ENCODE data around the gene KLHL36. TPM values are rescaled to one million over a fixed set of nuclear protein-coding genes. Genes with fewer than 3 reads are reported as not detected.

Gene KLHL36
- 22.0 and 27.2 TPM in 2 replicates for total RNA-seq (2021)
- percentile 53 among the genes with signal in this experiment for Bru-seq, nascent RNA
- percentile 57 among the genes with signal in this experiment for BruChase-seq, experiment 1, labeled RNA remaining after a 2-hour chase
- percentile 58 among the genes with signal in this experiment for BruChase-seq, experiment 2, labeled RNA remaining after a 6-hour chase
- long read RNA-seq, full-length matches to known transcripts = 14 of 38 reads
- long read RNA-seq, partial matches to known transcripts = 7 of 38 reads
- long read RNA-seq, other reads (novel, unspliced or antisense) = 17 of 38 reads

- ChIA-PET CTCF (interaction anchor here (0.6 to 1.2 kb wide), 2 partner anchors 25 to 142 kb away, joined by 3 read pairs; no protein-coding TSS in a partner anchor), POLR2A (ENCODE audit: low non-redundant PET) (interaction anchor here (0.6 kb wide), 1 partner anchor 98 kb away, joined by 7 read pairs; no protein-coding TSS in a partner anchor)
- no TSS peak for BruUV-seq (replicated peaks)
- H3K4me1 ChIP-seq (ENCODE audit: insufficient read depth, low read length, poor library complexity, severe bottlenecking) = peaks cover 6% of the 10 kb centered on the region
- DNase-seq (ENCODE audit: low spot score) = peak; percentile 56
- no peaks in the 10 kb centered on the region for H3K9me3 ChIP-seq (ENCODE audit: low read depth, low read length, poor library complexity, severe bottlenecking)
- peak within 1 kb of the TSS; percentile 67 for H3K4me3 ChIP-seq (ENCODE audit: low read depth, low read length, poor library complexity, severe bottlenecking)
- no peaks in the 10 kb centered on the region for H3K27me3 ChIP-seq (replicated peaks; ENCODE audit: insufficient read depth, low read depth, low read length, poor library complexity)
- H3K36me3 ChIP-seq (ENCODE audit: insufficient read depth, low read length, poor library complexity, severe bottlenecking) = peaks cover 4% of the 10 kb centered on the region
- TF ChIP-seq, protein P1, sequence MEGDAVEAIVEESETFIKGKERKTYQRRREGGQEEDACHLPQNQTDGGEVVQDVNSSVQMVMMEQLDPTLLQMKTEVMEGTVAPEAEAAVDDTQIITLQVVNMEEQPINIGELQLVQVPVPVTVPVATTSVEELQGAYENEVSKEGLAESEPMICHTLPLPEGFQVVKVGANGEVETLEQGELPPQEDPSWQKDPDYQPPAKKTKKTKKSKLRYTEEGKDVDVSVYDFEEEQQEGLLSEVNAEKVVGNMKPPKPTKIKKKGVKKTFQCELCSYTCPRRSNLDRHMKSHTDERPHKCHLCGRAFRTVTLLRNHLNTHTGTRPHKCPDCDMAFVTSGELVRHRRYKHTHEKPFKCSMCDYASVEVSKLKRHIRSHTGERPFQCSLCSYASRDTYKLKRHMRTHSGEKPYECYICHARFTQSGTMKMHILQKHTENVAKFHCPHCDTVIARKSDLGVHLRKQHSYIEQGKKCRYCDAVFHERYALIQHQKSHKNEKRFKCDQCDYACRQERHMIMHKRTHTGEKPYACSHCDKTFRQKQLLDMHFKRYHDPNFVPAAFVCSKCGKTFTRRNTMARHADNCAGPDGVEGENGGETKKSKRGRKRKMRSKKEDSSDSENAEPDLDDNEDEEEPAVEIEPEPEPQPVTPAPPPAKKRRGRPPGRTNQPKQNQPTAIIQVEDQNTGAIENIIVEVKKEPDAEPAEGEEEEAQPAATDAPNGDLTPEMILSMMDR (conservative IDR thresholded peaks at IDR 0.05; ENCODE audit: low read depth, low read length) = no peak
- TF ChIP-seq EZH2 (IDR thresholded peaks at IDR 0.05; ENCODE audit: borderline replicate concordance, low read depth, low read length, poor library complexity, severe bottlenecking) = no peak
- intact Hi-C loops (cut with micrococcal nuclease; ENCODE audit: unreplicated experiment) = no loop called here
- no peak within 1 kb of the TSS for H3K27ac ChIP-seq (ENCODE audit: low read depth, low read length, poor library complexity, severe bottlenecking)
These were observed at the start of gene KLHL36 for GRCh38 chr16:84647828-84648594. TSS of gene KLHL36 (plus strand) at chr16:84648511. CDS start at chr16:84650868, 2,357 bp downstream.

- Histone ChIP-seq H3K4me1 (ENCODE audit: insufficient read depth, low read length, poor library complexity, severe bottlenecking) (peaks cover 42% of the 10 kb centered on the region), H3K27ac (ENCODE audit: low read depth, low read length, poor library complexity, severe bottlenecking) (peak overlapping the region; percentile 82), H3K36me3 (ENCODE audit: insufficient read depth, low read length, poor library complexity, severe bottlenecking) (no peaks in the 10 kb centered on the region), H3K4me3 (ENCODE audit: low read depth, low read length, poor library complexity, severe bottlenecking) (peak overlapping the region; percentile 16), H3K27me3 (replicated peaks; ENCODE audit: insufficient read depth, low read depth, low read length, poor library complexity) (no peaks in the 10 kb centered on the region), H3K9me3 (ENCODE audit: low read depth, low read length, poor library complexity, severe bottlenecking) (no peaks in the 10 kb centered on the region)
- TF ChIP-seq, protein P1 (conservative IDR thresholded peaks at IDR 0.05; ENCODE audit: low read depth, low read length) = no peak
- no peak for TF ChIP-seq EZH2 (IDR thresholded peaks at IDR 0.05; ENCODE audit: borderline replicate concordance, low read depth, low read length, poor library complexity, severe bottlenecking)
- no TSS peak for BruUV-seq (replicated peaks)
- intact Hi-C loops (cut with micrococcal nuclease; ENCODE audit: unreplicated experiment) = no loop called here
- CTCF ChIA-PET = no interaction called here
- DNase-seq (ENCODE audit: low spot score) = peak; percentile 85
- POLR2A ChIA-PET (ENCODE audit: low non-redundant PET) = interaction anchor here (0.6 kb wide), 2 partner anchors 39 to 44 kb away, joined by 4 to 9 read pairs; no protein-coding TSS in a partner anchor
These were observed 48.6 kb upstream of the KLHL36 start for GRCh38 chr16:84599521-84600202.

Measured in A673 (cell line).